PC-9 (cell line): ENCODE data around the gene GABRP. TPM values are rescaled to one million over a fixed set of nuclear protein-coding genes. Genes with fewer than 3 reads are reported as not detected.

Experiments used
- BruUV-seq: library from RNA; stranded (reverse); fragments of 400-500 nt; replicated peaks from 2 replicates; lab custom pipeline; 2021; lab: Mats Ljungman, UMichigan
- CTCF ChIA-PET: fragments of 300-600 bp; sonication (Branson Sonifier 250); formaldehyde crosslinking; loops from one replicate; lab custom pipeline; 2022; ENCODE audit warnings: antibody characterized with exemption; lab: Charles Lee
- POLR2A ChIA-PET: fragments of 300-600 bp; sonication (Branson Sonifier 250); formaldehyde crosslinking; loops from one replicate; lab custom pipeline; 2022; ENCODE audit warnings: antibody characterized with exemption; ENCODE audit not compliant: unreplicated experiment; lab: Charles Lee
- DNase-seq, 2 experiments: peaks; one replicate each; pipeline versions ENCODE4 v3.0.0 to v3.0.0-alpha.2; 2015 to 2022; ENCODE audit warnings: mixed read lengths in 1 of 2
- H2AFZ ChIP-seq: fragments of 200-600 bp; sonication (generic); 2 replicates; pipeline ENCODE4 v1.8.1; 2017; ENCODE audit warnings: antibody characterized with exemption
- H3F3A ChIP-seq: fragments of 200-600 bp; sonication (generic); 2 replicates; pipeline ENCODE4 v1.8.1; 2017; ENCODE audit warnings: antibody characterized with exemption, mild to moderate bottlenecking, low read depth; ENCODE audit not compliant: insufficient read depth
- H3K27ac ChIP-seq: fragments of 200-600 bp; sonication (generic); 2 replicates; pipeline ENCODE4 v1.6.1; 2016; ENCODE audit warnings: mixed run types
- H3K27me3 ChIP-seq: fragments of 200-600 bp; sonication (generic); 2 replicates; pipeline ENCODE4 v1.6.1; 2016; ENCODE audit warnings: low read depth, mixed run types; ENCODE audit not compliant: insufficient read depth
- H3K36me3 ChIP-seq: fragments of 200-600 bp; sonication (generic); 2 replicates; pipeline ENCODE4 v1.6.1; 2016; ENCODE audit warnings: low read depth, mixed run types
- H3K4me1 ChIP-seq: fragments of 200-600 bp; sonication (generic); replicated peaks from 2 replicates; pipeline ENCODE4 v1.6.1; 2016; ENCODE audit warnings: mixed run types; ENCODE audit not compliant: insufficient read depth
- H3K4me2 ChIP-seq: fragments of 200-600 bp; sonication (generic); 2 replicates; pipeline ENCODE4 v1.6.1; 2017; ENCODE audit warnings: mixed run types
- H3K4me3 ChIP-seq: fragments of 200-600 bp; sonication (generic); 2 replicates; pipeline ENCODE4 v1.6.1; 2016; ENCODE audit warnings: mixed run types
- H3K79me2 ChIP-seq: fragments of 200-600 bp; sonication (generic); 2 replicates; pipeline ENCODE4 v1.6.1; 2017; ENCODE audit warnings: low read depth, mixed run types
- H3K9me2 ChIP-seq: fragments of 200-600 bp; sonication (generic); 2 replicates; pipeline ENCODE4 v1.8.1; 2017; ENCODE audit warnings: mild to moderate bottlenecking; ENCODE audit not compliant: insufficient read depth
- H3K9me3 ChIP-seq: fragments of 200-600 bp; sonication (generic); 2 replicates; pipeline ENCODE4 v1.8.1; 2016; ENCODE audit warnings: low read depth; ENCODE audit not compliant: insufficient read depth
- H4K20me1 ChIP-seq: fragments of 200-600 bp; sonication (generic); 2 replicates; pipeline ENCODE4 v1.8.1; 2017; ENCODE audit not compliant: insufficient read depth
- EZH2 ChIP-seq: fragments of 200-600 bp; sonication (generic); IDR thresholded peaks from 2 replicates; pipeline ENCODE4 v1.8.0; 2017; ENCODE audit warnings: antibody characterized with exemption, low read depth
- intact Hi-C: fragments of 100-400 bp; cut with micrococcal nuclease; formaldehyde crosslinking; loops from one replicate; pipeline ENCODE4 v1.10.0; 2022; ENCODE audit not compliant: unreplicated experiment
- total RNA-seq: library from RNA; stranded (reverse); gene quantifications from 2 replicates; pipeline ENCODE4 v1.2.3, GENCODE V29; 2021
- TF ChIP-seq, protein P1 (sequence below): fragments of 200-600 bp; sonication (generic); conservative IDR thresholded peaks from 2 replicates; pipeline ENCODE4 v1.6.1; 2017; ENCODE audit warnings: mixed run types, antibody characterized with exemption, mild to moderate bottlenecking, moderate library complexity

The GABRP gene
- total RNA-seq, 1 experiment from 2014 or later, result 2.1 TPM

GRCh38 chr5:170756691-170757090, 26.8 kb upstream of the GABRP start:
- ChIA-PET POLR2A (no interaction called here), CTCF (no interaction called here)
- DNase-seq, result no peak
- Histone ChIP-seq H3K27me3 (no peaks in the 10 kb centered on the region), H3K36me3 (no peaks in the 10 kb centered on the region), H3F3A (peaks cover 47% of the 10 kb centered on the region), H3K4me3 (no peak overlapping the region), H2AFZ (no peak overlapping the region), H4K20me1 (no peaks in the 10 kb centered on the region), H3K27ac (peak overlapping the region; percentile 74), H3K4me2 (peak overlapping the region; percentile 30), H3K79me2 (peaks cover 2% of the 10 kb centered on the region; the same call in 1 of the 2 replicates), H3K4me1 (peaks cover 70% of the 10 kb centered on the region), H3K9me3 (no peaks in the 10 kb centered on the region), H3K9me2 (no peaks in the 10 kb centered on the region)
- BruUV-seq, result TSS peak; percentile 30
- TF ChIP-seq, protein P1, sequence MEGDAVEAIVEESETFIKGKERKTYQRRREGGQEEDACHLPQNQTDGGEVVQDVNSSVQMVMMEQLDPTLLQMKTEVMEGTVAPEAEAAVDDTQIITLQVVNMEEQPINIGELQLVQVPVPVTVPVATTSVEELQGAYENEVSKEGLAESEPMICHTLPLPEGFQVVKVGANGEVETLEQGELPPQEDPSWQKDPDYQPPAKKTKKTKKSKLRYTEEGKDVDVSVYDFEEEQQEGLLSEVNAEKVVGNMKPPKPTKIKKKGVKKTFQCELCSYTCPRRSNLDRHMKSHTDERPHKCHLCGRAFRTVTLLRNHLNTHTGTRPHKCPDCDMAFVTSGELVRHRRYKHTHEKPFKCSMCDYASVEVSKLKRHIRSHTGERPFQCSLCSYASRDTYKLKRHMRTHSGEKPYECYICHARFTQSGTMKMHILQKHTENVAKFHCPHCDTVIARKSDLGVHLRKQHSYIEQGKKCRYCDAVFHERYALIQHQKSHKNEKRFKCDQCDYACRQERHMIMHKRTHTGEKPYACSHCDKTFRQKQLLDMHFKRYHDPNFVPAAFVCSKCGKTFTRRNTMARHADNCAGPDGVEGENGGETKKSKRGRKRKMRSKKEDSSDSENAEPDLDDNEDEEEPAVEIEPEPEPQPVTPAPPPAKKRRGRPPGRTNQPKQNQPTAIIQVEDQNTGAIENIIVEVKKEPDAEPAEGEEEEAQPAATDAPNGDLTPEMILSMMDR, result no peak
- TF ChIP-seq EZH2, result no peak
- intact Hi-C loops, result loop anchor here (1.0 to 10.0 kb wide), 3 partner anchors 10 to 1404 kb away; no protein-coding TSS in a partner anchor

DNA sequence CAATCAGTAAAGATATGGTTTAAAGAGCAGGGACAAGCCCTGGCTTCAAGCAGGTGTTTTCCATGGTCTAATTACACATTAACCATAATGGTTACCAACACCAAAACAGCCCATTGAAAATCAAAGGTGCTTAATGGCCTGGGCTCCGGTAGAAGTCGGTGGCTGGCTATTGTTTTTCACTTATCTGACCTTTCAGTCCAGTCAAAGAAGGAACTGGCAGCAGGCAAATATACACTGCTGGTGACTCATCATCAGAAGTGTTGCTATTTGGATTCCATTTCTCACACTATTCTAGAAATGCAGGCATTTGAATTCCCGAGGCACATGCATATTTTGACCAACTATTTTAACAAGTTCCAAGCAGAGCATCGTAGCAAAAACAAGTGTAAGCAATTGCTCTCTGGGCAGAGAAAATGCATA, 26.3 kb upstream of the GABRP start:
- Histone ChIP-seq H3K27ac (peak overlapping the region; percentile 74), H3K9me2 (no peaks in the 10 kb centered on the region), H3K9me3 (no peaks in the 10 kb centered on the region), H3K79me2 (no peaks in the 10 kb centered on the region), H2AFZ (no peak overlapping the region), H4K20me1 (no peaks in the 10 kb centered on the region), H3K36me3 (no peaks in the 10 kb centered on the region), H3F3A (peaks cover 43% of the 10 kb centered on the region), H3K4me2 (peak overlapping the region; percentile 30), H3K27me3 (no peaks in the 10 kb centered on the region), H3K4me1 (peaks cover 66% of the 10 kb centered on the region), H3K4me3 (no peak overlapping the region)
- CTCF ChIA-PET, result interaction anchor here (0.6 kb wide), 1 partner anchor 1711 kb away, joined by 17 read pairs; no protein-coding TSS in a partner anchor
- DNase-seq, result peak; percentile 45 to 96
- POLR2A ChIA-PET, result interaction anchor here (0.6 kb wide), 1 partner anchor 21 kb away, joined by 6 read pairs; no protein-coding TSS in a partner anchor
- intact Hi-C loops, result loop anchor here (1.0 to 10.0 kb wide), 3 partner anchors 11 to 1405 kb away; no protein-coding TSS in a partner anchor
- TF ChIP-seq, protein P1, result no peak
- no peak for TF ChIP-seq EZH2
- BruUV-seq, result no TSS peak

GRCh38 chr5:170757669-170758068, 25.9 kb upstream of the GABRP start:
- Histone ChIP-seq H3K27me3 (no peaks in the 10 kb centered on the region), H3K27ac (peak overlapping the region; percentile 74), H3K4me3 (no peak overlapping the region), H4K20me1 (no peaks in the 10 kb centered on the region), H3K9me2 (no peaks in the 10 kb centered on the region), H3F3A (peaks cover 39% of the 10 kb centered on the region), H2AFZ (no peak overlapping the region), H3K9me3 (no peaks in the 10 kb centered on the region), H3K4me1 (peaks cover 61% of the 10 kb centered on the region), H3K79me2 (no peaks in the 10 kb centered on the region), H3K36me3 (no peaks in the 10 kb centered on the region), H3K4me2 (peak overlapping the region; percentile 30; the same call in 1 of the 2 replicates)
- intact Hi-C loops, result loop anchor here (1.0 to 10.0 kb wide), 3 partner anchors 11 to 1405 kb away; no protein-coding TSS in a partner anchor
- POLR2A ChIA-PET, result interaction anchor here (0.6 kb wide), 1 partner anchor 20 kb away, joined by 6 read pairs; no protein-coding TSS in a partner anchor
- no peak for DNase-seq
- CTCF ChIA-PET, result interaction anchor here (0.6 kb wide), 1 partner anchor 1711 kb away, joined by 17 read pairs; no protein-coding TSS in a partner anchor
- no TSS peak for BruUV-seq
- no peak for TF ChIP-seq EZH2
- TF ChIP-seq, protein P1, result no peak
